ENCODE data around the gene KIF26B. TPM values are rescaled to one million over a fixed set of nuclear protein-coding genes. Genes with fewer than 3 reads are reported as not detected.
A peak's percentile ranks its signal among the peaks of the same experiment; 100 is the strongest.

Gene KIF26B
- total and polyA plus RNA-seq, 2 experiments from 2014 or later: 0.03 to 0.76 TPM

GRCh38 chr1:245247801-245248200 is 93.0 kb downstream of the KIF26B start (continued):
- no peak for TF ChIP-seq STAT1 (IDR thresholded peaks at IDR 0.05; ENCODE audit: unreplicated experiment)

- Mint-ChIP-seq H3K27me3 (ENCODE audit: insufficient read depth, low read depth, poor library complexity) (peaks cover 2% of the 10 kb centered on the region), H3K4me3 (no peak overlapping the region), H3K9me3 (peaks cover 13% of the 10 kb centered on the region; the same call in 2 of the 3 replicates), H3K4me1 (no peaks in the 10 kb centered on the region), H3K36me3 (ENCODE audit: low read depth) (peaks cover 4% of the 10 kb centered on the region; the same call in 2 of the 3 replicates), H3K27ac (no peak overlapping the region)
- no peak for TF ChIP-seq EZH2phosphoT487 (IDR thresholded peaks at IDR 0.05; ENCODE audit: unreplicated experiment)
- TF ChIP-seq STAT1 (IDR thresholded peaks at IDR 0.05; ENCODE audit: unreplicated experiment): no peak
- no peak for TF ChIP-seq CTCF (conservative IDR thresholded peaks at IDR 0.05; ENCODE audit: low read depth in 2 of 2)
- TF ChIP-seq EZH2 (IDR thresholded peaks at IDR 0.05; ENCODE audit: low read depth, unreplicated experiment): no peak
- TF ChIP-seq POLR2AphosphoS5 (IDR thresholded peaks at IDR 0.05; ENCODE audit: low read depth): no peak
- no peak for TF ChIP-seq ZNF462 (CRISPR knock-in tag; IDR thresholded peaks at IDR 0.05)
- TF ChIP-seq CREB1 (CRISPR knock-in tag; IDR thresholded peaks at IDR 0.05; ENCODE audit: low read depth): no peak
- TF ChIP-seq NANOG (IDR thresholded peaks at IDR 0.05; ENCODE audit: borderline replicate concordance): no peak
- TF ChIP-seq JUNB (IDR thresholded peaks at IDR 0.05; ENCODE audit: unreplicated experiment): no peak
- no peak for TF ChIP-seq ETS1 (IDR thresholded peaks at IDR 0.05)
- no peak for TF ChIP-seq ZNF114 (CRISPR knock-in tag; IDR thresholded peaks at IDR 0.05)
- no peak for TF ChIP-seq REST (IDR thresholded peaks at IDR 0.05; ENCODE audit: unreplicated experiment)
- no peak for TF ChIP-seq ZNF331 (CRISPR knock-in tag; IDR thresholded peaks at IDR 0.05; ENCODE audit: low read depth)
- Histone ChIP-seq H3K79me2 (replicated peaks; ENCODE audit: insufficient read depth) (no peaks in the 10 kb centered on the region), H3K4me3 (no peak overlapping the region), H3K9me2 (ENCODE audit: insufficient read depth) (no peaks in the 10 kb centered on the region), H2AFZ (peak overlapping the region; percentile 88; the same call in 1 of the 2 replicates), H3K4me1 (ENCODE audit: insufficient read depth) (no peaks in the 10 kb centered on the region), H3K36me3 (ENCODE audit: insufficient read depth) (0 out of 2 replicates have a peak, but pooled peaks cover 3% of the 10 kb centered on the region), H3F3A (replicated peaks; ENCODE audit: low read depth) (no peaks in the 10 kb centered on the region), H3K27ac (ENCODE audit: low read depth) (no peak overlapping the region), H3K4me2 (no peak overlapping the region), H3K27me3 (ENCODE audit: insufficient read depth) (no peaks in the 10 kb centered on the region), H4K20me1 (replicated peaks; ENCODE audit: insufficient read depth) (no peaks in the 10 kb centered on the region)
- ATAC-seq: no peak
- no peak for DNase-seq (ENCODE audit: low spot score)
These were observed 93.5 kb downstream of the KIF26B start for GRCh38 chr1:245248231-245248731.
